Measurements from ENCODE around the gene ANKZF1.
"Not testable (repeated sequence)": the region's sequence is repeated elsewhere in the genome, so short reads cannot be mapped to it uniquely, and the experiment has no call there.

Gene ANKZF1

GRCh38 chr2:219229305-219230058, at the start of gene ANKZF1, which contains the start of gene ATG9A:
Gene ANKZF1 (plus strand): TSS chr2:219229806. CDS start chr2:219230258, 452 bp downstream.
Gene ATG9A (minus strand): TSS chr2:219229636. CDS start chr2:219228024, 1,612 bp downstream.
- DNase-seq (ENCODE audit: low spot score) = peak; percentile 98

GRCh38 chr2:219180961-219181360, 48.6 kb upstream of the ANKZF1 start:
- DNase-seq (ENCODE audit: low spot score) = no peak

- no peak for DNase-seq (ENCODE audit: low spot score)
Measured at GRCh38 chr2:219181531-219181930, 48.1 kb upstream of the ANKZF1 start.

- DNase-seq (ENCODE audit: low spot score) = no peak
Measured at GRCh38 chr2:219182331-219183150, 47.1 kb upstream of the ANKZF1 start.

- DNase-seq (ENCODE audit: low spot score) = no peak
Measured at GRCh38 chr2:219183151-219183772, 46.3 kb upstream of the ANKZF1 start.

- DNase-seq (ENCODE audit: low spot score) = no peak
Measured at GRCh38 chr2:219184121-219184520, 45.5 kb upstream of the ANKZF1 start.

GRCh38 chr2:219186754-219187456, 42.7 kb upstream of the ANKZF1 start:
- DNase-seq (ENCODE audit: low spot score) = no peak

- no peak for DNase-seq (ENCODE audit: low spot score)
Measured at GRCh38 chr2:219197388-219197787, 32.2 kb upstream of the ANKZF1 start.

- no peak for DNase-seq (ENCODE audit: low spot score)
Measured at GRCh38 chr2:219198974-219199373, 30.6 kb upstream of the ANKZF1 start.

GRCh38 chr2:219199470-219200211, 30.0 kb upstream of the ANKZF1 start:
- DNase-seq (ENCODE audit: low spot score) = no peak

- DNase-seq (ENCODE audit: low spot score) = not testable (repeated sequence)
Measured at GRCh38 chr2:219200502-219201326, 28.9 kb upstream of the ANKZF1 start.

GRCh38 chr2:219201331-219201730, 28.3 kb upstream of the ANKZF1 start:
- not testable (repeated sequence) for DNase-seq (ENCODE audit: low spot score)

GRCh38 chr2:219204425-219205164, 25.0 kb upstream of the ANKZF1 start:
- DNase-seq (ENCODE audit: low spot score) = no peak

- DNase-seq (ENCODE audit: low spot score) = no peak
Measured at GRCh38 chr2:219205165-219205538, 24.5 kb upstream of the ANKZF1 start.

GRCh38 chr2:219205981-219206327, 23.7 kb upstream of the ANKZF1 start:
- DNase-seq (ENCODE audit: low spot score) = no peak

- peak; percentile 94 for DNase-seq (ENCODE audit: low spot score)
Measured at GRCh38 chr2:219206328-219207133, 23.1 kb upstream of the ANKZF1 start, which contains the start of gene ZFAND2B. Gene ZFAND2B (plus strand): TSS chr2:219206782. CDS start chr2:219206988, 206 bp downstream.

GRCh38 chr2:219207134-219207883, 22.3 kb upstream of the ANKZF1 start:
- no peak for DNase-seq (ENCODE audit: low spot score)

Data from CD4-positive, alpha-beta T cell treated with Interleukin-6 at 100 ng/mL for 8 hours (primary cell).